GM12878 (cell line): Measurements from ENCODE around the gene NTM.

Experiments
- CBFB ChIP-seq: IDR thresholded peaks from 2 replicates; pipeline ENCODE4 v1.6.1; 2016; ENCODE audit warnings: antibody characterized with exemption, low read depth
- GATAD2B ChIP-seq: fragments of 450-650 bp; conservative IDR thresholded peaks from 2 replicates; pipeline ENCODE4 v1.6.1; 2017; ENCODE audit warnings: low read depth, mild to moderate bottlenecking, moderate library complexity
- POLR2A ChIP-seq: IDR thresholded peaks from 2 replicates; pipeline ENCODE4 v1.6.1; 2011; ENCODE audit warnings: low read depth, mild to moderate bottlenecking, low read length
- POLR2AphosphoS5 ChIP-seq: IDR thresholded peaks from 2 replicates; pipeline ENCODE4 v1.6.1; 2011; ENCODE audit warnings: mild to moderate bottlenecking, low read length, inconsistent platforms
- ZNF24 ChIP-seq: fragments of 450-650 bp; IDR thresholded peaks from 2 replicates; pipeline ENCODE4 v1.6.1; 2017; ENCODE audit warnings: antibody characterized with exemption, mild to moderate bottlenecking
- ZNF274 ChIP-seq: IDR thresholded peaks from one replicate; pipeline ENCODE4 v1.8.0; 2011; ENCODE audit not compliant: insufficient read length, insufficient read depth
- TF ChIP-seq, protein P1 (sequence below), 3 experiments: IDR thresholded peaks in 2 of 3; conservative IDR thresholded peaks in 1 of 3; 2 replicates each; pipeline ENCODE4 v1.5.1; 2011; ENCODE audit warnings: low read depth in 3 of 3, low read length in 3 of 3, mild to moderate bottlenecking in 3 of 3, control low read depth in 2 of 3, moderate library complexity in 2 of 3, inconsistent platforms in 1 of 3, mixed read lengths in 1 of 3; ENCODE audit not compliant: control insufficient read depth in 2 of 3, insufficient read depth in 1 of 3; ENCODE audit errors: extremely low read depth in 1 of 3

DNA sequence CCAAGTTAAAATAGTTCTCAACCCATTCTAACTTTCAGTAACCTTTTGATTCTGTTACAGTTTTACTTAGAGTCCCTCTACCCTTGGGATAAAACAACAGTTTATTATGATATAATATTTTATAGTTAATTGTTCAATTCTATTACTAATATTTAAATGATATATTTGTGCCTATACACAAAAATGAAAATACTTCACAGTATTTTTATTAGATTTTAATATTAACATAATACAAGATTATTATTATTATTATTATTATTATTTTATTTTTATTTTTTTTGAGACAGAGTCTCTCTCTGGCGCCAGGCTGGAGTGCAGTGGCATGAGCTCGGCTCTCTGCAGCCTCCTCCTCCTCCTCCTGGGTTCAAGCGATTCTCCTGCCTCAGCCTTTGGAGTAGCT is 416.7 kb downstream of the NTM start:
- TF ChIP-seq CBFB (no peak), POLR2A (no peak), POLR2AphosphoS5 (no peak), GATAD2B (no peak), ZNF24 (no peak), ZNF274 (no peak)
- TF ChIP-seq, protein P1, sequence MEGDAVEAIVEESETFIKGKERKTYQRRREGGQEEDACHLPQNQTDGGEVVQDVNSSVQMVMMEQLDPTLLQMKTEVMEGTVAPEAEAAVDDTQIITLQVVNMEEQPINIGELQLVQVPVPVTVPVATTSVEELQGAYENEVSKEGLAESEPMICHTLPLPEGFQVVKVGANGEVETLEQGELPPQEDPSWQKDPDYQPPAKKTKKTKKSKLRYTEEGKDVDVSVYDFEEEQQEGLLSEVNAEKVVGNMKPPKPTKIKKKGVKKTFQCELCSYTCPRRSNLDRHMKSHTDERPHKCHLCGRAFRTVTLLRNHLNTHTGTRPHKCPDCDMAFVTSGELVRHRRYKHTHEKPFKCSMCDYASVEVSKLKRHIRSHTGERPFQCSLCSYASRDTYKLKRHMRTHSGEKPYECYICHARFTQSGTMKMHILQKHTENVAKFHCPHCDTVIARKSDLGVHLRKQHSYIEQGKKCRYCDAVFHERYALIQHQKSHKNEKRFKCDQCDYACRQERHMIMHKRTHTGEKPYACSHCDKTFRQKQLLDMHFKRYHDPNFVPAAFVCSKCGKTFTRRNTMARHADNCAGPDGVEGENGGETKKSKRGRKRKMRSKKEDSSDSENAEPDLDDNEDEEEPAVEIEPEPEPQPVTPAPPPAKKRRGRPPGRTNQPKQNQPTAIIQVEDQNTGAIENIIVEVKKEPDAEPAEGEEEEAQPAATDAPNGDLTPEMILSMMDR (IDR thresholded peaks at IDR 0.05 in 2 of 3, conservative IDR thresholded peaks at IDR 0.05 in 1 of 3; ENCODE audit: control insufficient read depth in 2 of 3, extremely low read depth in 1 of 3, insufficient read depth in 1 of 3, low read depth in 3 of 3, low read length in 3 of 3), result no peak
